Stimulated activated naive CD8-positive, alpha-beta T cell treated with anti-CD3 and anti-CD28 coated beads, Interleukin-15, Interleukin-2, amounts not matched to agents 100 ng/mL and 50 ng/mL, for 24 hours (primary cell): ENCODE results near the gene JHY.

Experiments
- H3K27ac Mint-ChIP-seq: one replicate; pipeline ENCODE4 v1.8.0; 2021; ENCODE audit warnings: mild to moderate bottlenecking, mixed read lengths
- H3K27me3 Mint-ChIP-seq: one replicate; pipeline ENCODE4 v1.8.0; 2021; ENCODE audit warnings: mixed read lengths
- H3K36me3 Mint-ChIP-seq: one replicate; pipeline ENCODE4 v1.8.0; 2021; ENCODE audit warnings: low read depth, mixed read lengths
- H3K4me1 Mint-ChIP-seq: one replicate; pipeline ENCODE4 v1.8.0; 2021; ENCODE audit warnings: low read depth, mixed read lengths
- H3K4me3 Mint-ChIP-seq: one replicate; pipeline ENCODE4 v1.8.0; 2021; ENCODE audit warnings: mild to moderate bottlenecking, mixed read lengths
- H3K9me3 Mint-ChIP-seq: one replicate; pipeline ENCODE4 v1.8.0; 2021; ENCODE audit warnings: mixed read lengths

Gene JHY

DNA sequence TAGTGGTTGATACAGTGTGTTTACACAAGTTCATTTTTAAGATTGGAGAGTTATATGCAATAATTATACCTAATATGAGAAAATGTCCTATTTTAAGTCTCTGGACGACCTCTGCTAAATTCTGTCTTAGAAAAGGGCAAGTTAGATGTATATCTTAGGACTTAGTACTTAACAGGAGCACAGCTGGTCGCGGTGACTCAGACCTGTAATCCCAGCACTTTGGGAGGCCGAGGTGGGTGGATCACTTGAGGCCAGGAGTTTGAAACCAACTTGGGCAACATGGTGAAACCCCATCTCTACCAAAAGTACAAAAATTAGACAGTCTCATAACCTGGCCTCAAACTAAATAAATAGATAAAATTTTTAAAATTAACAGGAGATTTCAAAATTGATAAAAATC, 71.9 kb downstream of the JHY start:
- Mint-ChIP-seq H3K4me3 (no peak overlapping the region), H3K4me1 (peaks cover 5% of the 10 kb centered on the region), H3K9me3 (no peaks in the 10 kb centered on the region), H3K27ac (no peak overlapping the region), H3K36me3 (no peaks in the 10 kb centered on the region), H3K27me3 (no peaks in the 10 kb centered on the region)

DNA sequence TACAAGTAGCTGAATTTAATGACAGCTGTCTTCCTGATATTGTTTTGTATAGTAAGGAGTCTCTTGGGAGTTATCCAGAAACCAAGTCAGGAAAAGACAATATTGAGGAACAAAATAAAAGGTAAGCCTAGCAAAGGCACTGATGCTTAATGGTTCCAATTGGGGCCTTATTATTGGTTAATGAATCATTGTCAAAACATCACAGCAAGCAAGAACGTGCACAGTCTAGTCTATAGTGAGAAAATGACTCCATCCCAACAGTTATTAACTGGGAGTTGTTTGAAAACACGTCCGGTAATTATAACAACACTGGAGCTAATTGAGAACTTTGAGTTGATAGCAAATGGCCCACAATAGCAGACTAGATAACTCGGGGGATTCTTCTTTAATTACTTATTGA, 81.4 kb downstream of the JHY start:
- Mint-ChIP-seq H3K36me3 (no peaks in the 10 kb centered on the region), H3K27ac (no peak overlapping the region), H3K27me3 (peaks cover 44% of the 10 kb centered on the region), H3K9me3 (peaks cover 8% of the 10 kb centered on the region), H3K4me1 (no peaks in the 10 kb centered on the region), H3K4me3 (no peak overlapping the region)

DNA sequence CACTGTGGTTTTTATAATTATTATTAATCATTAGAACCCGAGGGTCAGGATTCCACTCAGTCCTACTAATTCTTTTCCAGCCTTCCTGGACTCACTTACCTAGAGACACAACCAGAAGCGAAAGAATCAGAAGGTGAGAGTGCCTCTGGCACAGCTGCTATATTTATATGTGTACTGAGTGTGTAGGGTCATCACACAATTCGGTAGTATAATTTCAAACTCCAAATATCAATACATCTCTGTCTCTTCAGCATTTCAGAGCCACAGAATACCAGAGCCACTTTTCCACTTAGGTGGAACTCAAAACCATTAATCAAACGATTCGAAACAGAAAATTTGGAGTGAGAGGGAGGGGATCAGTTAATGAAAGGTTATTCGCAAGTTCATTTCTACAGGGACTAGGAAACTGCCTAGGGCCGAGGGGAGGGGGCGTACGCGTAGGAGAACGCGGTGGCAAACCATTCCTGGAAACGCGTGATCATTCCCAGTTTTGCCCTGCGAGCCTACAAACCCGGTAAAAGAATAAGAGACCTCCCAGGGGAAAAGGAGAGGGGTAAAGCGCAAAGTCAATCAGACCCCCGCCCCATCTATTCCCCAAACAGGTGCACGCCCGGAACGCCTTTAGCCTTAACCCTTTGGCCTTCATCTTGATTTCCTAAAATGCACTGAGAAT, 93.6 kb downstream of the JHY start:
- Mint-ChIP-seq H3K27me3 (peaks cover 87% of the 10 kb centered on the region), H3K4me1 (peaks cover 29% of the 10 kb centered on the region), H3K4me3 (peak overlapping the region; percentile 65), H3K36me3 (peaks cover 4% of the 10 kb centered on the region), H3K27ac (no peak overlapping the region), H3K9me3 (no peaks in the 10 kb centered on the region)

DNA sequence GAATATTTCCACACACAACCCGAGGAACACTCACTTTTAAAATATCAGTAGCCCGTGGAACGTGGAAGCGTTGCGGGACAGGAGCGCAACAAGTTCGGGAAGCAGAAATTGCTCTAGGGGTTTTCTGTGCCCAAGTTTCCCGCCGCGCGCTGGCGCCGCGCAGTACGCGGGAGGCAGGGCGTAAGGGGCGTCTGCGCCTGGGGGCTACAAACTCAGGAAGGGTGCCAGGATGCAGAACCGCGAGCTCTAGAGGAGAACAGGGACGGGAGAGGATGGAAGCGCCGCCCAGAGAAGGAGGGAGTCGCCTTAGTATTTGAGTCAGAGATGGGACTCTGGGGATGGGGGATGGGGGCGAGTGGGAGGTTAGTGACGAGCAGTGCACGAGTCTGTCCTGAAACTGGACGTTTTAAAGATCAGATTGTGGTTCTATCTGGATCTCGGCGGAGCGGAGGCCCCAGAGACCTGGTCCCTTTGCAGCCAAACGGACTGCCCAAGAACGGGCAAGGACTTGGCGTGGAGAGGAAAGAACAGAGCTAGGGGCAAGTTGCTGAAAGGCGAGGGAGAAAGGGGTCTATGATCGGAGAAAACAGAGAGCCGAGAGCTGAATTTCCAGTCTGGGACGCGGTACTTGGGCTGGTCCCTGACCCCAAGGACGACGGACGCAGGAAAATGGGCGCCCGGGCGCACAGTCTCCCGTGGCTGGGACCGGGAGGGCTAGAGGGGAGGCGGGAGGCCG, 94.3 kb downstream of the JHY start:
- Mint-ChIP-seq H3K9me3 (no peaks in the 10 kb centered on the region), H3K27ac (no peak overlapping the region), H3K4me3 (peak overlapping the region; percentile 65), H3K4me1 (peaks cover 29% of the 10 kb centered on the region), H3K27me3 (peaks cover 92% of the 10 kb centered on the region), H3K36me3 (peaks cover 4% of the 10 kb centered on the region)

DNA sequence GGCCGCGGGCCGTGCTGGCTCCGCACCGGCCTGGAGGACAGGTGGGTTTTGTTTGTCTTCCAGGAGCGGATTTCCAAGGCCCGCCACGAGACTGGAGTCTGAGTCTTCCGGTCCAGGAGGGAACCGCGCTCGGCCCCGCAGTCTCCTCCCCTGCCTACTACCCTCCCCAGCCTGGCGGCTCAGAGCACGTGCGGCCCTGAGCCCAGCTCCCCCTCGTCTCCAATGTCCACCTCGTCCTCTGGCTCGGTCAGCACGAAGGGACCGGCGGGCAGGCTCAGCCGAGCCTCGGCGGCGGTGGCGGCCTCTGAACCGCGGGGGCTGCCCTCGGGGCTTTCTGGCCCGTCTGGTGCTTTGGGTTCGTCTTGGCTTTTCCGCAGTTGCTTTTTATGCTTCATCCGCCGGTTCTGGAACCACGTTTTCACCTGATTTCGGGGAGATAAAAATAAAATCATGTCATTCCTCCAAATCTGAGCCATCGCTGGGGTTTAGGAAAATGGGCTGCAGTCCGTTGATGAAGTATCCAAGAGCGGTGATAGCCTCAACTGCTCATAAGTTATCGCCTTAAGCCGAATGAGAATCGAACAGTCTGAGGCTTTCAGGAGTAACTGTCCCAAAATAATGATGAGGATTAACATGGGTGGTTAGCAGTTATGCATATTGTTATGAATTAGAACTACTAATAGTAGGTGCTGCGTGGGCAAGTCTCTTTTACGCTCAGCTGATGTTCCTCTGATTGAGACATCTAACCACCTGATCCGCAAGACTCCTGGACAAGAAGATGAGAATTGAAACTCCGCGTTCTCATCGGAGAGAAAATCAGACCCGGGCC, 95.1 kb downstream of the JHY start:
- H3K36me3 Mint-ChIP-seq, result peaks cover 4% of the 10 kb centered on the region
- H3K4me3 Mint-ChIP-seq, result no peak overlapping the region
- peaks cover 29% of the 10 kb centered on the region for H3K4me1 Mint-ChIP-seq
- peaks cover 95% of the 10 kb centered on the region for H3K27me3 Mint-ChIP-seq
- no peaks in the 10 kb centered on the region for H3K9me3 Mint-ChIP-seq
- H3K27ac Mint-ChIP-seq, result no peak overlapping the region

DNA sequence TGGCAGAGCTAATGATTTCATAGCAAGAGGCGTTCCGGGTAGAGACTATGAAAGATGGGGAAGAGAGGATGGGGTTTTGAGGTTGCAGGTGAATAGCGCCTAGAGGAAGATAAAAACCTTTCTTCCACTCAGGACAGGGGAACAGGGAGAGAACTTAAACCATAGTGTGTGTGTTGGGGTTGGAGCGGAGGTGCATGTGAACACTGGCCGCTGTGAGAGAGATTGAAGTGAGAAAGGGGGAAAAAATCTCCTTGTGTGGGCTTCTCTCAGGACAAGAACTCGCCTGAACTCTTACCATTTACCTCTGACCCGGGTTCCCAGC, 95.7 kb downstream of the JHY start:
- peaks cover 35% of the 10 kb centered on the region for H3K4me1 Mint-ChIP-seq
- peaks cover 95% of the 10 kb centered on the region for H3K27me3 Mint-ChIP-seq
- H3K27ac Mint-ChIP-seq, result no peak overlapping the region
- peaks cover 4% of the 10 kb centered on the region for H3K36me3 Mint-ChIP-seq
- H3K4me3 Mint-ChIP-seq, result no peak overlapping the region
- no peaks in the 10 kb centered on the region for H3K9me3 Mint-ChIP-seq

DNA sequence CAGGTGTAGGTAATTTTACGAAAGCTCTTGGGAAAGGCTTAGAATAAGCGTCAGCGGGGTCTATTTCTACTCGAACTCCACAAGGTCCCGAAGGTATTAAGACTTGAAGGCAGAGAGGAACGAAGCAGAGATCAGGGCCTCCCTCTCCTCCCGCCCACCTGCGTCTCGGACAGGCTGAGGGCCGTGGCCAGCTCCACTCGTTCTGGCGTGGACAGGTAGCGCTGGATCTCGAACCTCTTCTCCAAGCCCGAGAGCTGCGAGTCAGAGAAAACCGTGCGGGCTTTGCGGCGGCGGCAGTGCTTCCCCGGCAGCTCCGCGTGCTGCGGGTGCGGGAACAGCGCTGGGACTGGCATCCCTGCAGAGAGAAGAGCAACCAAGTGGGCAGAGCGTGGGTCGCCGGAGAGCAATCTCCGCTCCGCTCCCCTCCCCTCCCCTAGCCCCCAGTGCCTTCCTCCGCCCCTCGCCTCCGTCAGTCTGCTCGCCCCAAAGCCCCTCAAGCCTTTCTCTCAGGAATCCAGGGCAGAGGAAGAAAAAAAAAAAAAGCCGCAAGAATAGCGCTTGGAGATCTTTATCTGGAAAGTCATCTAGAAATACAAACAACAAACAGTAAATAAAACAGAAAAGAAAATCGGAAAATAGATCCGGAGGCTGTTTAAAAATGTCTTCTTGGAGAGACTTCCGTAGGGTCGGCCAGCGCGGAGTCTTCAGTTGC, 96.7 kb downstream of the JHY start:
- H3K27me3 Mint-ChIP-seq, result peaks cover 91% of the 10 kb centered on the region
- H3K36me3 Mint-ChIP-seq, result peaks cover 4% of the 10 kb centered on the region
- peaks cover 41% of the 10 kb centered on the region for H3K4me1 Mint-ChIP-seq
- no peaks in the 10 kb centered on the region for H3K9me3 Mint-ChIP-seq
- H3K27ac Mint-ChIP-seq, result no peak overlapping the region
- no peak overlapping the region for H3K4me3 Mint-ChIP-seq

DNA sequence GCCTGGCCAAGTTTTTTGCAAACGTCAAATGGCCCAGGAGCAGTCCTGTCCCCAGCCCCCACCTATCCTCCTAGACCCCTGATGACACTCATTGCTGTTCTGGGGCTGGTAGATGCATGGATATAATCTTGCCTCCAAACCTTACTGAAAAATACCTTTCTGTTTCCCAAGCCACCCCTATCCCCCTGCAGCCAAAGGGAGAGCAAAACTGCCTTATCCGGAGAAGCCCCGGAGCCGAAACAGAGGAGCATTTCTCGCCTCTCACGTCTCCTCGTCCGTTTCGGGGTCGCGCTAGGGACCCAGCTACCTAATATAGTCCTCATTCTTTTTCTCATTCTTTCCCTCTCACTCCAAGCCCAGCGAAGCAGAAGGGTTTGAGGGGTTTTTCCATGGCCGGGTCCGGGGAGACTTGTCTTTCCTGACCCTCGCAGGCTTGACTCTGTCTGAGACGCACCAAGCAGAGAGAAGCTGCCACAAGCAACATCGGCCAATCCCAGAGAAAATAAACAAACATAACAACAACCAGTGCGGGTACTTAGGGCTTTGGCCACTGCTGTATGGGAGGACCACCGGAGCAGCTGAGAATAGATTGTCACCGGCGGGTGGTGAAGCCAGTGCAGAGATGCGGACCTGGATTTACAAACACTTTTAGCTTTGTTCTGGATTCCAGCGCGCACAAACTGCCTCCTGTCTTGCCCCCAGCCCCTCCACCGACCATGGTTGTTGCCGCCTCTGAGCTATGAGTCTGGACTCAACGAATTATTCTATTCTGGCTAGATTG, 97.4 kb downstream of the JHY start:
- peaks cover 4% of the 10 kb centered on the region for H3K36me3 Mint-ChIP-seq
- no peak overlapping the region for H3K4me3 Mint-ChIP-seq
- peaks cover 86% of the 10 kb centered on the region for H3K27me3 Mint-ChIP-seq
- peaks cover 41% of the 10 kb centered on the region for H3K4me1 Mint-ChIP-seq
- no peaks in the 10 kb centered on the region for H3K9me3 Mint-ChIP-seq
- H3K27ac Mint-ChIP-seq, result no peak overlapping the region

DNA sequence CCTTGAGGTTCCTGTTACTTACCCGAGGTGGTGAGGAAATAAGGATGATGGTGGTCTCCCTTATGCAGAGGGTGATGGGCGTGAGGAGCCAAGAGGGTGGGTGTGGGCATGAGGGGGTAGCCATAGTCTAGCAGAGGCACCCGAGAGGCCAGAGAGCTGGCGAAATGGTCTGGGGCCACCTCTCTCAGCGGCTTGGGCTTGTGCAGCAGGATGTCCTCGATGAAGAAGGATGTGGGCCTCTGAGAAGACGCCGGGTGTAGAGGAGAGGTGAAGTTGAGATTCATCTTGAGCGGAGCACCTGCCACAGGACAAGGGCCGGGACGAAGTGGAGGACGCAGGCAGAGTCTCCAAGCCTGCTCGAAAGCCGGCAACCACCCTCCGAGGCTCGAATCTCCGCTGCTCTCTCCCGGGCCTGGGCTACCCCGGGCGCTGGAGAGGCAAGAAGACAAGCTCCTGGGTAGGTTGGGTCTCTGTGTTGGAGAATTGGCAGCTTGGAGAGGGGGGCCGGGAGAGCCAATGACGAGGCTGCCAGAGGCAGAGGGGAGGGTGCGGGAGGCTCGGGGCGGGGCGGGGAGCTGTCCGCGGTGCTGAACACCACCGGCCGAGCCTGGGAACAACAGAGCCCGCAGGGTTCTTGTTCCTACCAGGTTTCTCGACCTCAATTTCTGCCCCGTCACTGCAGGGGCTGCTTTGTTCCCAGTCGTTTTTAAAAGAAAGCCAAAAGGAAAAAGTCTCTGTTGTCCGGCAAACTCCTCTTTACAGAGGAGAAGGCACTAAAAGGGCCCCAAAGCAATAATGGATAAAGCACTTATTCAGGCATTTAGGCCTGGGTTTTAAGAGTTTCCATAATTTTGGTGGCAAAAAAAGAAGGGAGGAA, 99.1 kb downstream of the JHY start, which contains the start of gene BSX:
TSS of gene BSX (minus strand) at position 447 of the 877 bp plus-strand sequence. CDS start at position 284, 163 bp downstream.
- Mint-ChIP-seq H3K4me1 (peaks cover 35% of the 10 kb centered on the region), H3K27me3 (peaks cover 85% of the 10 kb centered on the region), H3K4me3 (no peak within 1 kb of the TSS), H3K36me3 (peaks cover 4% of the 10 kb centered on the region), H3K9me3 (no peaks in the 10 kb centered on the region), H3K27ac (no peak within 1 kb of the TSS)

DNA sequence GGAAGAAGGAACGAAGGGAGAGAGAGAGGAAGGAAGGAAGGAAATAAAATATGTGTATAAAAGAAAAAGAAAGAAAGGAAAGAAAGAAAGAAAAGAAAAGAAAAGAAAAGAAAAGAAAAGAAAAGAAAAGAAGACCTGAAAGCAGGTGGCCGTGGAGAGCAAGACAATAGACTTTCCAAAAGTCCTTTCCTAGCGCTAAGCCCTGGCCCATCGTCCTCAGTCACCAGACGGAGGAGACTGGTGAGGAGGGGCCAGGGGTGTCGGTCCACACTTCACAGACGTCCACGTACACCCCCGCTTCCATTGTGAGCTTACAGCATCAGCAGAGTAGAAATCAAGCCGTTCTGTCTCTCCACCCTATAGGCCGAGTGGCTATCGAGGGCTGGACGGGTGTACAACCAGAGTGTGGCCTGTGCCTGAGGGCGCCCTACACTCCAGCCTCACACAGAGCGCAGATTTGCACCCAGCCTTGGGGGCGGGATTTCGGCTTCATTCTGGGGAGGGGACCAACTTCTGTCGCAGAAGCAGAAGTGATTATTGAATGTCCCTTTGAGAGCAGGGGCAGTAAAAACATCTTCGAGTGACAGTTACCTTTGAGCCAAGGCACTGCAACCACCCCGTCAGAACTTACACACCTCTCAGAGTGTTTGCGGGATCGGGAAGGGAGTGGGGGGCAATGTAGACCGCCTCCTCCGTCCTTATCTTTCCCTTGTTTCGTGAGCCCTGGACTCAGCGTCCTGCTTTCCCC, 101.1 kb downstream of the JHY start:
- Mint-ChIP-seq H3K4me1 (peaks cover 21% of the 10 kb centered on the region), H3K36me3 (no peaks in the 10 kb centered on the region), H3K9me3 (no peaks in the 10 kb centered on the region), H3K27me3 (peaks cover 80% of the 10 kb centered on the region), H3K27ac (no peak overlapping the region), H3K4me3 (peak overlapping the region; percentile 87)

DNA sequence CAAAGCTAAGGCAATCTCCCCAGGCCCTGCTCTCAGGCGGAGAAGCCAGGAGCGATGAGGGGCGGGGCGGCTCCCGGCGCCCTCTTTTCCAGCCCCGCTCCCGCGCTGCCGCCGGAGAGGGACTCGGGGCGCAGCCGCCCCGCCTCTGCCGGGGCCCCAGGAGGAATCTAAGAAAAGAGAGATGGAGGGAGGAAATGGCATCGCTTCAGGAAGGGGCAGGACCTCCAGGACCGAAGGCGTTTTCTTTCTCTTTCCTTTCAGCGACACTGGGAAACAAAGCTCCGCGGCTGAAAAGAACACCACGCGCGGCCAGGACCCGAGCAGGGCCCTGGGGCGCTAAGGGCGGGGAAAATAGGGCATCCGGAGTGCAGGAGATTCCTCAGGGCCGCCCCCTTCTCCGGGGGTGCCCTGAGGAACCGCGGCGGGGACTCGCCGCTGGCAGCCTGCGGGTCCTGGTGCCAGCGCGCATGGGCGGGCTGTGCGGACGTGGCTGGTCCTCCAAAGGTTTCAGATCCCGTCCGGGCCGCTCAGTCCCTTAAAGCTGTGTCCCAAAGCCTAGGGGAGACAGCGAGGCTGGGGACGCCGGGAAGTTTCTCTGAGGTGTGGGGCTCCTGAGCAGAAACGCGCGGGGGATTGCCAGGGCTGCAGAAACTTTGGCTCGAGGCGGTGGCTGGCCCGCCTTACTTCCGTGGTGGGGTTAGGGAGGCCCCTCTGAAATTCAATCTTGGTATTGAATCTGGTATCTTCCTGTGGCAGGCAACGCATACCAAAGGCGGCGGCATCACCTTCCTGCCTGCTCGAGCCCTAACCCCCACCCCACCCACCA, 101.8 kb downstream of the JHY start:
- no peaks in the 10 kb centered on the region for H3K9me3 Mint-ChIP-seq
- no peaks in the 10 kb centered on the region for H3K36me3 Mint-ChIP-seq
- H3K4me3 Mint-ChIP-seq, result peak overlapping the region; percentile 87
- H3K27me3 Mint-ChIP-seq, result peaks cover 75% of the 10 kb centered on the region
- no peak overlapping the region for H3K27ac Mint-ChIP-seq
- peaks cover 20% of the 10 kb centered on the region for H3K4me1 Mint-ChIP-seq

DNA sequence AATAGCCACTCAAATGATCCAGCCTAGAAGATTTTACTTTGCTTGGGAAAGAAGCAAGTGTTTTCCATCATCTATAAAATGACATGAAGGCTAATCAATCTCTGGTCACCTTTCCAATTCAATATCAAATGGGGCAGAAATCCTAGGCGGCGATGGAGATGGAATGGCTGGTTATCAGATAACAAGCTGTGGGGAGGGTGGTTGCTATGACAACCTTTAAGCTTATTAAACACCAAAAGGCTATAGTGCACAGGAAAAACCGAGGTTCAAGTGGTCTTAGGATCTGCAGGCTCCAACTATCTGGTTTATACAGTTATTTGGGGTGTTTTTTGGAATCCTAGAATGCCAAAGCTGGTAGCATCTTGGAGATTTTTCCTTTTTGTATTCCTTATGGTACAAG, 113.0 kb downstream of the JHY start:
- Mint-ChIP-seq H3K9me3 (no peaks in the 10 kb centered on the region), H3K27ac (no peak overlapping the region), H3K4me3 (no peak overlapping the region), H3K36me3 (no peaks in the 10 kb centered on the region), H3K4me1 (no peaks in the 10 kb centered on the region), H3K27me3 (peaks cover 47% of the 10 kb centered on the region)
